HEK293T (cell line): Measurements from ENCODE around the gene TMEM219.

Experiments
- CTCF ChIA-PET: fragments of 350-600 bp; formaldehyde crosslinking; extraction: SDS; loops from one replicate; lab custom pipeline; 2021; ENCODE audit warnings: antibody characterized with exemption, inconsistent platforms; lab: Yijun Ruan, JAX
- POLR2A ChIA-PET: fragments of 350-600 bp; formaldehyde crosslinking; extraction: SDS; loops from one replicate; lab custom pipeline; 2020; ENCODE audit warnings: antibody characterized with exemption, inconsistent platforms; lab: Yijun Ruan, JAX
- DNase-seq: peaks from one replicate; pipeline ENCODE4 v3.0.0; 2012; ENCODE audit warnings: mixed read lengths; ENCODE audit errors: extremely low spot score
- ARNT ChIP-seq: fragments of 450-650 bp; IDR thresholded peaks from 2 replicates; pipeline ENCODE4 v1.6.1; 2017; ENCODE audit warnings: mild to moderate bottlenecking
- BHLHE40 ChIP-seq: fragments of 450-650 bp; IDR thresholded peaks from 2 replicates; pipeline ENCODE4 v1.6.1; 2016; ENCODE audit warnings: mild to moderate bottlenecking, moderate library complexity, borderline replicate concordance
- CTBP1 ChIP-seq: fragments of 450-650 bp; IDR thresholded peaks from 2 replicates; pipeline ENCODE4 v1.6.1; 2016; ENCODE audit warnings: borderline replicate concordance
- ELF4 ChIP-seq: fragments of 450-650 bp; IDR thresholded peaks from 2 replicates; pipeline ENCODE4 v1.6.1; 2017; ENCODE audit warnings: antibody characterized with exemption
- FOXA1 ChIP-seq: fragments of 450-650 bp; IDR thresholded peaks from 2 replicates; pipeline ENCODE4 v1.6.1; 2016; ENCODE audit warnings: mild to moderate bottlenecking
- FOXK2 ChIP-seq: fragments of 450-650 bp; IDR thresholded peaks from 2 replicates; pipeline ENCODE4 v1.6.1; 2016; ENCODE audit warnings: mild to moderate bottlenecking
- FOXM1 ChIP-seq: fragments of 450-650 bp; IDR thresholded peaks from 2 replicates; pipeline ENCODE4 v1.6.1; 2017; ENCODE audit warnings: mild to moderate bottlenecking, borderline replicate concordance
- HDGF ChIP-seq: fragments of 450-650 bp; IDR thresholded peaks from 2 replicates; pipeline ENCODE4 v1.6.1; 2017; ENCODE audit warnings: antibody characterized with exemption, borderline replicate concordance
- L3MBTL2 ChIP-seq: fragments of 450-650 bp; conservative IDR thresholded peaks from 2 replicates; pipeline ENCODE4 v1.6.1; 2016; ENCODE audit warnings: mild to moderate bottlenecking
- LEF1 ChIP-seq: fragments of 450-650 bp; IDR thresholded peaks from 2 replicates; pipeline ENCODE4 v1.6.1; 2017; ENCODE audit warnings: mild to moderate bottlenecking, borderline replicate concordance
- NFRKB ChIP-seq: fragments of 450-650 bp; IDR thresholded peaks from 2 replicates; pipeline ENCODE4 v1.6.1; 2016; ENCODE audit warnings: mild to moderate bottlenecking, moderate library complexity
- PKNOX1 ChIP-seq: fragments of 450-650 bp; IDR thresholded peaks from 2 replicates; pipeline ENCODE4 v1.6.1; 2016
- SP1 ChIP-seq: fragments of 450-650 bp; IDR thresholded peaks from 2 replicates; pipeline ENCODE4 v1.6.1; 2017
- SUZ12 ChIP-seq: fragments of 450-650 bp; IDR thresholded peaks from 2 replicates; pipeline ENCODE4 v1.6.1; 2016; ENCODE audit warnings: mild to moderate bottlenecking
- TARDBP ChIP-seq: fragments of 450-650 bp; IDR thresholded peaks from 2 replicates; pipeline ENCODE4 v1.6.1; 2016
- ZNF384 ChIP-seq: fragments of 450-650 bp; IDR thresholded peaks from 2 replicates; pipeline ENCODE4 v1.6.1; 2016

TMEM219 gene

DNA sequence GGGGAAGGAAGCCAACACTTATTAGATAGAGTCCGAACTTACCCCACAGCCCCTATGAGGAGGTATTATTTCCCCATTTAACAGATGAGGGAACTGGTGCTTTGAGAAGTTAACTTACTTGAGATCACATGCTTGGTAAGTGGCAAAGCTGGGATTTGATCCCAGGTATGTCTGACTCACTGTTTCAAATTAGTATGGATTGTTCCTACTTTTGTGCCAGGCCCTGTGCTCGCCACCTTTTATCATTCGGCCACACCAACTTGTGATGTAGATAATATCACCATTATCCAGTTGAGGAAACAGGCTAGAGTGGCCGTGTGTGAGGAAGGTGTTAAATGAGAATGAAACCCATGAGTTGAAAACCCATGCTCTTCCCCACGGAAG lies 22.9 kb downstream of the TMEM219 start:
- no peak for TF ChIP-seq TARDBP
- TF ChIP-seq SP1 = no peak
- no peak for TF ChIP-seq ZNF384
- TF ChIP-seq SUZ12 = no peak
- no peak for TF ChIP-seq L3MBTL2
- TF ChIP-seq NFRKB = no peak
- no peak for TF ChIP-seq FOXA1
- DNase-seq = no peak
- ChIA-PET CTCF (no interaction called here), POLR2A (interaction anchor here (1.2 to 10.5 kb wide), 5 partner anchors 9 to 59 kb away, joined by 3 to 74 read pairs (median 8); partner anchors contain the start of genes HIRIP3, INO80E, KCTD13 and TAOK2)

DNA sequence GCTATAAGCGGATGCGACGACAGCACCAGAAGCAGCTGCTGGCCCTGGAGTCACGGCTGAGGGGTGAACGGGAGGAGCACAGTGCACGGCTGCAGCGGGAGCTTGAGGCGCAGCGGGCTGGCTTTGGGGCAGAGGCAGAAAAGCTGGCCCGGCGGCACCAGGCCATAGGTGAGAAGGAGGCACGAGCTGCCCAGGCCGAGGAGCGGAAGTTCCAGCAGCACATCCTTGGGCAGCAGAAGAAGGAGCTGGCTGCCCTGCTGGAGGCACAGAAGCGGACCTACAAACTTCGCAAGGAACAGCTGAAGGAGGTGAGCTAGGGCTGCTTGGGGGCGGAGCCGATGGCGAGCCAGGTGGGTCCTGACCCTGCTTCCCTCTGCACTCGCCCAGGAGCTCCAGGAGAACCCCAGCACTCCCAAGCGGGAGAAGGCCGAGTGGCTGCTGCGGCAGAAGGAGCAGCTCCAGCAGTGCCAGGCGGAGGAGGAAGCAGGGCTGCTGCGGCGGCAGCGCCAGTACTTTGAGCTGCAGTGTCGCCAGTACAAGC lies 23.5 kb downstream of the TMEM219 start:
- no peak for DNase-seq
- TF ChIP-seq HDGF (no peak), ELF4 (no peak), BHLHE40 (no peak), CTBP1 (no peak), NFRKB (no peak), FOXM1 (no peak), PKNOX1 (no peak), L3MBTL2 (no peak)
- CTCF ChIA-PET = interaction anchor here (0.6 kb wide), 1 partner anchor 33 kb away, joined by 3 read pairs; no protein-coding TSS in a partner anchor
- POLR2A ChIA-PET = interaction anchor here (1.0 to 10.5 kb wide), 7 partner anchors 8 to 59 kb away, joined by 3 to 74 read pairs (median 5); partner anchors contain the start of genes HIRIP3, INO80E, KCTD13 and TAOK2

- no peak for DNase-seq
- no peak for TF ChIP-seq CTBP1
- TF ChIP-seq FOXM1 = no peak
- TF ChIP-seq HDGF = no peak
- TF ChIP-seq ELF4 = no peak
- no peak for TF ChIP-seq FOXK2
- no peak for TF ChIP-seq LEF1
- no peak for TF ChIP-seq TARDBP
- TF ChIP-seq L3MBTL2 = no peak
- TF ChIP-seq PKNOX1 = no peak
- TF ChIP-seq NFRKB = no peak
- no peak for TF ChIP-seq ARNT
- TF ChIP-seq ZNF384 = no peak
- TF ChIP-seq SUZ12 = no peak
- TF ChIP-seq BHLHE40 = no peak
- ChIA-PET CTCF (no interaction called here), POLR2A (interaction anchor here (0.9 to 10.5 kb wide), 5 partner anchors 7 to 60 kb away, joined by 3 to 74 read pairs (median 8); partner anchors contain the start of genes HIRIP3, INO80E, KCTD13 and TAOK2)
Measured at GRCh38 chr16:29986231-29986630, 24.4 kb downstream of the TMEM219 start.

- ChIA-PET POLR2A (interaction anchor here (0.9 to 10.5 kb wide), 4 partner anchors 6 to 61 kb away, joined by 3 to 74 read pairs (median 40); partner anchors contain the start of genes HIRIP3, INO80E, KCTD13 and TAOK2), CTCF (no interaction called here)
- no peak for DNase-seq
- no peak for TF ChIP-seq SP1
- TF ChIP-seq ZNF384 = no peak
- no peak for TF ChIP-seq TARDBP
- no peak for TF ChIP-seq CTBP1
- no peak for TF ChIP-seq NFRKB
- no peak for TF ChIP-seq BHLHE40
- no peak for TF ChIP-seq L3MBTL2
Measured at GRCh38 chr16:29986931-29987330, 25.1 kb downstream of the TMEM219 start.

GRCh38 chr16:29987371-29988085 lies 25.6 kb downstream of the TMEM219 start:
- no peak for DNase-seq
- ChIA-PET CTCF (no interaction called here), POLR2A (interaction anchor here (2.4 to 10.5 kb wide), 3 partner anchors 6 to 61 kb away, joined by 8 to 74 read pairs (median 72); partner anchors contain the start of genes HIRIP3, INO80E, KCTD13 and TAOK2)
- TF ChIP-seq FOXM1 (no peak), PKNOX1 (no peak)

DNA sequence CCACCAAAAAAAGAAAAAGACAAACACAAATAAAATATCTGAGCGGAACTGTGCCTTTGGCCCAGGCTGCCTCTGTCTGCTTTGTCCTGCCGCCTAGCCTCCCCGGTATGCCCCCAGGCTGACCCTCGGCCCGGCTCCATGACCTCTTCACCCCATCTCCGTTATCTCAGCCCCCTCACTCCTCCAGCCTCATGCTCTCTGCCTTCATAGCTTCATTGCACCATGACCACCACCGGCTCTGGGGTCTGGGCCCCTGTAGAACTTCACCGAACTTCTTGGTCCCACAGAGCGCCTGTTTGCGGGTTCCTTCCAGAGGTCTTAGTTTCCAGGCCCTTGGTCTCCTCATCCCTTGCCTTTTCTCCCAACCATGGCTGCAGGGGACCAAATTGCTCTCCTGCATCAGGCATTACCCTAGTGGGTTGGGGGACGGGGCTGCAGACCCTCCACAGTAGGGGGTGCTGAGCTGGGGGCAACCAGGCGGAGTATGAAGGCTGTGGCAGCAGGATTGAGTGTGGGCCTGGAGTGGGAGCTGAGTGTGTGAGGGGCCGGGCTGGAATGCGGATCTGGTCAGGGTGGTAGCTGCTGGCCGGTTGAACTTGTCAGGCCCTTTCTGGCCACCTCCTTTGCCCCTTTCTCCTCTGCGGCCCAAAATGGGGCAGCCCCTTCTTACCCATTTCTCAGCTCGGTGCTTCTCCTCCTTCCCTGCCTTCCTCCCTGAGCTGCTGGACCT lies 26.6 kb downstream of the TMEM219 start:
- POLR2A ChIA-PET = interaction anchor here (1.2 to 7.6 kb wide), 3 partner anchors 10 to 88 kb away, joined by 3 to 72 read pairs (median 5); partner anchors contain the start of genes ASPHD1 and TAOK2
- CTCF ChIA-PET = interaction anchor here (0.7 to 1.0 kb wide), 4 partner anchors 14 to 100 kb away, joined by 3 read pairs; no protein-coding TSS in a partner anchor
- TF ChIP-seq SP1 (no peak), ZNF384 (no peak), PKNOX1 (no peak), BHLHE40 (no peak), SUZ12 (no peak)
- DNase-seq = no peak
